ENCODE results near the gene ZNF518B.

- no peak for TF ChIP-seq POLR2A (IDR thresholded peaks at IDR 0.05; ENCODE audit: low read depth, low read length)
- TF ChIP-seq CTCF (IDR thresholded peaks at IDR 0.05 in 2 of 3, conservative IDR thresholded peaks at IDR 0.05 in 1 of 3; ENCODE audit: control insufficient read depth in 2 of 3, extremely low read depth in 1 of 3, insufficient read depth in 1 of 3, low read depth in 3 of 3, low read length in 3 of 3) = no peak
- no peak for TF ChIP-seq ZBTB11 (CRISPR knock-in tag; IDR thresholded peaks at IDR 0.05)
- no peak for TF ChIP-seq JUND (IDR thresholded peaks at IDR 0.05; ENCODE audit: low read depth, low read length)
Observed at GRCh38 chr4:10460313-10461047, 3.3 kb upstream of the ZNF518B start.

Measured in GM12878 (cell line).